Measurements from ENCODE around the gene NPIPB2. TPM values are rescaled to one million over a fixed set of nuclear protein-coding genes. Genes with fewer than 3 reads are reported as not detected.

The NPIPB2 gene
- polyA plus RNA-seq, 3 donors = 0.81 to 14.4 TPM; not detected in 1

GRCh38 chr16:11886881-11887280 is 55.0 kb downstream of the NPIPB2 start:
- Histone ChIP-seq H3K79me2 (ENCODE audit: insufficient read depth, low read length) (peaks cover 3% of the 10 kb centered on the region), H3K27me3 (ENCODE audit: control insufficient read depth in 2 of 2, insufficient read depth in 2 of 2, low read length in 2 of 2) (no peaks in the 10 kb centered on the region), H3K4me2 (replicated peaks; ENCODE audit: extremely low read depth, low read length, poor library complexity, severe bottlenecking) (no peak overlapping the region), H4K20me1 (ENCODE audit: insufficient read depth, low read length) (no peaks in the 10 kb centered on the region), H3K9me3 (replicated peaks in 1 of 2; ENCODE audit: control insufficient read depth in 1 of 2, insufficient read depth in 1 of 2, low read length in 2 of 2) (no peaks in the 10 kb centered on the region), H2AFZ (ENCODE audit: insufficient read depth, low read depth, low read length, poor library complexity, severe bottlenecking) (no peak overlapping the region), H3K4me1 (ENCODE audit: control insufficient read depth in 1 of 2, insufficient read depth in 2 of 2, low read length in 2 of 2) (no peaks in the 10 kb centered on the region), H3K36me3 (replicated peaks in 1 of 2; ENCODE audit: control insufficient read depth in 1 of 2, insufficient read depth in 2 of 2, low read length in 2 of 2) (peaks cover 68 to 93% of the 10 kb centered on the region in 2 donors), H3K27ac (ENCODE audit: low read depth in 1 of 2, low read length in 2 of 2) (no peak overlapping the region), H3K9ac (ENCODE audit: insufficient read depth, low read length, poor library complexity, severe bottlenecking) (no peak overlapping the region), H3K4me3 (replicated peaks in 1 of 3; ENCODE audit: low read depth in 2 of 3, low read length in 3 of 3) (no peak overlapping the region)
- Mint-ChIP-seq H3K4me1 (no peaks in the 10 kb centered on the region), H3K36me3 (peaks cover 59 to 87% of the 10 kb centered on the region in 2 donors), H3K9me3 (no peaks in the 10 kb centered on the region), H3K27me3 (ENCODE audit: low read depth in 3 of 3) (peaks cover 0 to 2% (median 0%) of the 10 kb centered on the region in 3 donors), H3K4me3 (no peak overlapping the region), H3K27ac (no peak overlapping the region)
- intact Hi-C loops (cut with micrococcal nuclease) = no loop called here
- TF ChIP-seq, protein P1, sequence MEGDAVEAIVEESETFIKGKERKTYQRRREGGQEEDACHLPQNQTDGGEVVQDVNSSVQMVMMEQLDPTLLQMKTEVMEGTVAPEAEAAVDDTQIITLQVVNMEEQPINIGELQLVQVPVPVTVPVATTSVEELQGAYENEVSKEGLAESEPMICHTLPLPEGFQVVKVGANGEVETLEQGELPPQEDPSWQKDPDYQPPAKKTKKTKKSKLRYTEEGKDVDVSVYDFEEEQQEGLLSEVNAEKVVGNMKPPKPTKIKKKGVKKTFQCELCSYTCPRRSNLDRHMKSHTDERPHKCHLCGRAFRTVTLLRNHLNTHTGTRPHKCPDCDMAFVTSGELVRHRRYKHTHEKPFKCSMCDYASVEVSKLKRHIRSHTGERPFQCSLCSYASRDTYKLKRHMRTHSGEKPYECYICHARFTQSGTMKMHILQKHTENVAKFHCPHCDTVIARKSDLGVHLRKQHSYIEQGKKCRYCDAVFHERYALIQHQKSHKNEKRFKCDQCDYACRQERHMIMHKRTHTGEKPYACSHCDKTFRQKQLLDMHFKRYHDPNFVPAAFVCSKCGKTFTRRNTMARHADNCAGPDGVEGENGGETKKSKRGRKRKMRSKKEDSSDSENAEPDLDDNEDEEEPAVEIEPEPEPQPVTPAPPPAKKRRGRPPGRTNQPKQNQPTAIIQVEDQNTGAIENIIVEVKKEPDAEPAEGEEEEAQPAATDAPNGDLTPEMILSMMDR (IDR thresholded peaks at IDR 0.05) = no peak
- DNase-seq = no peak
- no CpG with 5 or more reads among the region's 6 CpGs for WGBS (ENCODE audit: insufficient coverage)

- DNase-seq = no peak
- TF ChIP-seq, protein P1 (IDR thresholded peaks at IDR 0.05) = no peak
- no peaks in the 10 kb centered on the region for H3K9me3 Mint-ChIP-seq
- H3K27me3 Mint-ChIP-seq (ENCODE audit: low read depth in 3 of 3) = peaks cover 0 to 2% (median 0%) of the 10 kb centered on the region in 3 donors
- Histone ChIP-seq H3K9me3 (replicated peaks in 1 of 2; ENCODE audit: control insufficient read depth in 1 of 2, insufficient read depth in 1 of 2, low read length in 2 of 2) (no peaks in the 10 kb centered on the region), H4K20me1 (ENCODE audit: insufficient read depth, low read length) (peaks cover 4% of the 10 kb centered on the region), H3K27me3 (ENCODE audit: control insufficient read depth in 2 of 2, insufficient read depth in 2 of 2, low read length in 2 of 2) (no peaks in the 10 kb centered on the region), H2AFZ (ENCODE audit: insufficient read depth, low read depth, low read length, poor library complexity, severe bottlenecking) (no peak overlapping the region), H3K27ac (ENCODE audit: low read depth in 1 of 2, low read length in 2 of 2) (no peak overlapping the region), H3K79me2 (ENCODE audit: insufficient read depth, low read length) (no peaks in the 10 kb centered on the region), H3K4me3 (replicated peaks in 1 of 3; ENCODE audit: low read depth in 2 of 3, low read length in 3 of 3) (no peak overlapping the region), H3K9ac (ENCODE audit: insufficient read depth, low read length, poor library complexity, severe bottlenecking) (no peak overlapping the region), H3K4me1 (ENCODE audit: control insufficient read depth in 1 of 2, insufficient read depth in 2 of 2, low read length in 2 of 2) (no peaks in the 10 kb centered on the region), H3K36me3 (replicated peaks in 1 of 2; ENCODE audit: control insufficient read depth in 1 of 2, insufficient read depth in 2 of 2, low read length in 2 of 2) (peaks cover 74 to 90% of the 10 kb centered on the region in 2 donors), H3K4me2 (replicated peaks; ENCODE audit: extremely low read depth, low read length, poor library complexity, severe bottlenecking) (no peak overlapping the region)
- H3K36me3 Mint-ChIP-seq = peaks cover 63 to 88% of the 10 kb centered on the region in 2 donors
- intact Hi-C loops (cut with micrococcal nuclease) = no loop called here
- H3K4me1 Mint-ChIP-seq = no peaks in the 10 kb centered on the region
- no peak overlapping the region for H3K4me3 Mint-ChIP-seq
- H3K27ac Mint-ChIP-seq = no peak overlapping the region
- no CpG with 5 or more reads among the region's 5 CpGs for WGBS (ENCODE audit: insufficient coverage)
These were observed 57.8 kb downstream of the NPIPB2 start for GRCh38 chr16:11884035-11884434.

All from CD14-positive monocyte (primary cell).